GM21515 (cell line): Measurements from ENCODE around the gene TBCA.

ENCODE experiments used
- ATAC-seq: cut with Tn5 transposase; IDR thresholded peaks from one replicate; pipeline ENCODE4 v1.9.1; 2021; ENCODE audit not compliant: unreplicated experiment

Gene TBCA

GRCh38 chr5:77775790-77776553 is at the start of gene TBCA:
TSS of gene TBCA (minus strand) at chr5:77776339. CDS start at chr5:77776257, 82 bp downstream.
- peak; percentile 88 for ATAC-seq

- no peak for ATAC-seq
These were observed 48.8 kb upstream of the TBCA start for GRCh38 chr5:77824981-77825380.

DNA sequence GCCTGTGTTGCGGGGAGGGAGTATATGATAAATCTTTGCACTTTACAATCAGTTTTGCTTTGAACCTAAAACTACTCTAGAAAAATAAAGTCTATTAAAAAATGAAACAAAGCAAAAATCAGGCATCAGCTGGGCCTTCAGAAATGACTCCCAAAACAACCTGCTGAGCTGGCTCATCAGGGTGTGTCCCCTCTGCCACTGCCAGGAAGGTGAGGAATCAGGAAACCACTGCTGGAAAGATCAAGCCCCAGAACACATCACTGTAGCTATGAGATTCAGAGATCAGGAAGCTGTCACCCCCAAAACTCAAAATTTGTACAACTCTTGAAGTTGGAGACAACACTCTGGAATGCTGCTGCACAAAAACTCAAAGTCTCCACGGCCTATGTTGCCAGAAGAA is 40.5 kb upstream of the TBCA start:
- ATAC-seq: no peak

DNA sequence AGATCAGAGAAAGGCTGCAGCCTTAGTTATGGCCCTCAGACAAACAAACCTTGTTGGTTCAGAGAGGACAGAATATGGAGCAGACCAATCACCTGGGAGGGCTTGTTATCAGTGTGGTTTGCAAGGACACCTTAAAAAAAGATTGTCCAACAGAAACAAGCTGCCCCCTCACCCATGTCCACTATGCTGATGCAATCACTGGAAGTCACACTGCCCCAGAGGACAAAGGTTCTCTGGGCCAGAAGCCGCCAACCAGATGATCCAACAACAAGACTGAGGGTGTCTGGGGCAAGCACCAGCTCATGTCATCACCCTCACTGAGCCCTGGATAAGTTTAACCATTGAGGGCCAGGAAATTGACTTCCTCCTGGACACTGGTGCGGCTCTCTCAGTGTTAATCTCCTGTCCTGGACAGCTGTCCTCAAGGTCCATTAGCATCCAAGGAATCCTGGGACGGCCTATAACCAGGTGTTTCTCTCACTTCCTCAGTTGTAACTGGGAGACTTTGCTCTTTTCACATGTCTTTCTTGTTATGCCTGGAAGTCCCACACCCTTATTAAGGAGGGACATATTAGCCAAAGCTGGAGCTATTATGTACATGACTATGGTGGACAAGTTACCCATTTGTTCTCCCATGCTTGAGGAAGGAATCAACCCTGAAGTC is 36.9 kb upstream of the TBCA start:
- no peak for ATAC-seq

- no peak for ATAC-seq
These were observed 30.2 kb upstream of the TBCA start for GRCh38 chr5:77806213-77806843.

DNA sequence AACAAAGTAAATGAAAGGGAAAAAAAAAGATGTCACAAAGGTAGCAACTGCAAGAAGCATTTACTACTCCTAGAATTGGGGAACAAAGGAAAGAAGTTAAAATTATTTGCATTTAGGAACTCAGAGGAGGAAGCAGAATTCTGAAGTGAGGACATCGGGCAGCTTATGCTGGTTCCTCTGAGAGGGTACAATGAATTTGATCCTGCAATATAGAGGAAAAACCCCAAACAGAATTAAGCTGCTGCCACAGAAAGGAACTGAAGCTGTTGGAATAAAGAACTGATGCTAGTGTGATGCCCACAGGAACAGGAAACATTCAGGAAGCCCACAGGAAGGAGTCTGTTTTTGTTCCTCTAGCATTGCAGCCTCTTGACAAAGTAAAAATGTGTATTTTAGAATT is 22.3 kb upstream of the TBCA start:
- no peak for ATAC-seq

DNA sequence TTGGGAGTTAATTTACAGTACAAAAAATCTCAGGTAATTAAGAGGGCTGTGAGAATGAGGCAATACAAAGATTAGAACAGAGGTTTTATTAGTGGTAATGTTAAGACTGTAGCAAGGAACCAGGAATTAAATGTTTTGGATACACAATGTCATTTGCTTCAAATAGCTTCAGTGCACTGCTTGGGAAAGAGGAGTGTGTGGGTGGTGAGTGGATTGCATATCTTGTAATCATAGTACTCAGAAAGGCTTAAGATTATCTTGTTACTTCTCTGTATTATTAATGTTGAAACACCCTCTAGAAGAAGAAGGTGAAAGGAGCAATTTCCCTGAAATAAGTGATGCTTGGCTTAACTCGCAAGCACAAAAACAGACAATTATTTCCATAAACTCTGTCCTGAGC is 21.0 kb upstream of the TBCA start:
- ATAC-seq: no peak

GRCh38 chr5:77795846-77796245 is 19.7 kb upstream of the TBCA start:
- ATAC-seq: no peak

GRCh38 chr5:77795268-77795667 is 19.1 kb upstream of the TBCA start:
- ATAC-seq: no peak

DNA sequence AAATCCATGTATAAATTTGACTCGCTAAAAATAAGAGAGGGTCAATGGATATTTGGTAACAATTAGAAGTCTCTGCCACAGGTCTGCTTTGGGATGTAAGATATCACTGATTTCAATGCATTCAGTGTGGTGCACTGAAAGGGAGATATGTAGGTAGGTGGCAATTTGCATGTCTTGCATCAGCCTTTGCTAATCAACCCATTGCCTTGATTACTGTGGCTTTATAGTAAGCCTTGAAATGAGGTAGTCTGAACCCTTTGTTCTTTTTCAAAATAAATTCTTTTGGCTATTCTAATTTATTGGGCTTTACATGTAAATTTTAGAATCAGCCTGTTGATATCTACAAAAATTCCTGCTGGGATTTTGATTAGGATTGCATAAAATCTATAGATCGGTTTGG is 15.8 kb upstream of the TBCA start:
- ATAC-seq: no peak

GRCh38 chr5:77791356-77791755 is 15.2 kb upstream of the TBCA start:
- ATAC-seq: no peak

DNA sequence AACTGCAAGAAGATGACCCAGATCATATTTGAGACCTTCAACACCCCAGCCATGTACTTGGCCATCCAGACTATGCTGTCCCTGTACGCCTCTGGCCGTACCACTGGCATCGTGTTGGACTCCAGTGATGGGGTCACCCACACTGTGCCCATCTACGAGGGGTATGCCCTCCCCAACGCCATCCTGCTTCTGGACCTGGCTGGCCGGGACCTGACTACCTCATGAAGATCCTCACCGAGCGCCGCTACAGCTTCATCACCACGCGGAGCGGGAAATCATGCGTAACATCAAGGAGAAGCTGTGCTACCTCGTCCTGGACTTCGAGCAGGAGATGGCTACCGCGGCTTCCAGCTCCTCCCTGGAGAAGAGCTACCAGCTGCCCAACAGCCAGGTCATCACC is 9.1 kb upstream of the TBCA start:
- ATAC-seq: no peak

GRCh38 chr5:77784735-77785134 is 8.6 kb upstream of the TBCA start:
- ATAC-seq: no peak

DNA sequence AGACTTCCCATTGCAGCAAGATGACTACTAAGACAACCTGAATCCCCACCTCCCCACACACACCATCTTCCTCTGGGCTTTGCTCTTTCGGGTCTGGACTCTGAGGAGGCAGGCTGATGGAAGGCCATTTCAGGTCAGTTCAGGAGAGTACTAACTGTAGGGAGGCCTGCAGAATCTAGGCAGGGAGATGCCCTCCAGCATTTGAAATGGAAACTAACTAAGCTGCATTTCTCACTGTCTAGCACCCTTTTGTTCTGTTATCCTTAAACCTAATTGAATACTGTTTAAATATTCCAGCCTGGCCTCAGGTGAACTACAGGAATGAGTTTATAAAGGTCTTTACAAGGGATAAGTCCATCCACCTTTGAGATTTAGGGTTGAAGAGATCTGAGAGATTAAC is 4.9 kb upstream of the TBCA start:
- ATAC-seq: no peak

DNA sequence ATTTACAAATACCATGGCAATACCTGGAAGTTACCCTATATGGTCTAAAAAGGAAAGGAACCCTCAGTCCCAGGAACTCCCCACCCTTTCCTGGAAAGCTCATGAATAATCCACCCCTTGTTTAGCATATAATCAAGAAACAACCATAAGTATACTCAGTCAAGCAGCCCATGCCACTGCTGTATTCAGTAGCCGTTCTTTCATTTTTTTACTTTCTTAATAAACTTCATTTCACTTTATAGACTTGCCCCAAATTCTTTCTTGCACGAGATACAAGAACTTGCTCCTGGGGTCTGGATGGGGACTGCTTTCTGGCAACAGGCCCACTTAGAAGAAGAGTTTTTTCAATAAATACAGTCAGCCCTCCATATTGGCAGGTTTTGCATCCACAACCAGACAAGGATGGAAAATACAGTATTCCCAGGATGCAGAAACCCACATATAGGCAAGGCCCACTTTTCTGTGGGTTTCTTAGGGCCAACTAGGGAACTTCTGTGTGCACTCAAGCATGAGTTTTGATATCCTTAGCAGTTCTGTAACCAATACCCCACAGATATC is 2.8 kb upstream of the TBCA start:
- no peak for ATAC-seq

DNA sequence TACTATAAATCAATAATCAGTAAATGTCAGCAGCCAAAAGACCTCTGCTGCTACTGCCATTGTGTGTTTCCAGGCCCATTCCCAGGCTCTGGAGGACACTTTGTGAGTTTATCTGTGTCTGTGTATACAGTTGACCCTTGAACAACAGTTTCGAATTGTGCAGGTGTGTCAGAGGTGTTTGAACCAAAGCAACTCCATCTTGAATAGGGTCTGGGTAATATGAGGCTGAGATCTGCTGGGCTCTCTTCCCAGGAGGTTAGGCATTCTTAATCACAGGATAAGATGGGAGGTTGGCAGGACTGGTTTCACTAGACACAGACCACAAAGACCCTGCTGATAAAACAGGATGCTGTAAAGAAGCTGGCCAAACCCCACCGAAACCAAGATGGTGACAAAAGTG is 2.3 kb upstream of the TBCA start:
- no peak for ATAC-seq

DNA sequence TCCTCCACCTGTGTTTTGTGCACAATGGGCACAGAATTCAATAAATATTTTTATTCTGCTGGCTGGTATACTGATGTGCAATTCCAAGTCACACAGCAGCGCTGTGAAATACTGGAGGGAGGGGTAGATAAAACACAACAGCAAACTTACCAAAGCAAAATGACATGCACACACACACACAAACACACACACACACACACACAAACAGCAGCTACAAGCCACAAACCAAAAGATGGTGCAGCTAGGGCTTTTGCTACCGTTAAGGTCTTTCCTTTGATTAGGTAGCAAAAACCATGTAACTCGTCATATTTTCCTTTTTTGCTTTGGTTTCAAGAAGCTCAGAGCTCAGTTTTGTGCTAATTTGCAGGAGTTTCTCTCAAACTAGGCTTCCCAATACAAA is 1.8 kb upstream of the TBCA start:
- no peak for ATAC-seq

DNA sequence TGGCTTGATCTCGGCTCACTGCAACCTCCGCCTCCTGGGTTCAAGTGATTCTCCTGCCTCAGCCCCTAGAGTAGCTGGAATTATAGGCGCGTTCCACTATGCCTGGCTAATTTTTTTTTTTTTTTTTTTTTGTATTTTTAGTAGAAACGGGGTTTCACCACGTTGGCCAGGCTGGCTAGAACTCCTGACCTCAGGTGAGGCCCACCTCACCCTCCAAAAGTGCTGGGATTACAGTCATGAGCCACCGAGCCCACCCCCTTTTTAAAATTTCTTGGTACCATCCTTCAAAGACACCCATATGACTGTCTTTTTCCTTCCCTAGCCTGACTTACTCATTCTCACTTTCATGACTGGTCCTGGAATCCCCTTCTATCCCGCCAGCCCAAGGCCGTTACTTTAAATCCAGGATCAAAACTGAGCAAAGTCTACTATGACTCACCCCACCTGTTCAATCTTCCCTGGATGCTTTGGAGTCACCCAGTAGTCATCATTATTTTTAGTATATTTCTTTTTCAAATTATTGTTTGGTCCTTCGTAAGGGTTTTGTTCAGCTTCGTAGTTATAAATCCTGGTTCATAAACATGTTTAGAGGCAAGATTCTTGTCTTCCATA is 1.2 kb upstream of the TBCA start:
- ATAC-seq: no peak

DNA sequence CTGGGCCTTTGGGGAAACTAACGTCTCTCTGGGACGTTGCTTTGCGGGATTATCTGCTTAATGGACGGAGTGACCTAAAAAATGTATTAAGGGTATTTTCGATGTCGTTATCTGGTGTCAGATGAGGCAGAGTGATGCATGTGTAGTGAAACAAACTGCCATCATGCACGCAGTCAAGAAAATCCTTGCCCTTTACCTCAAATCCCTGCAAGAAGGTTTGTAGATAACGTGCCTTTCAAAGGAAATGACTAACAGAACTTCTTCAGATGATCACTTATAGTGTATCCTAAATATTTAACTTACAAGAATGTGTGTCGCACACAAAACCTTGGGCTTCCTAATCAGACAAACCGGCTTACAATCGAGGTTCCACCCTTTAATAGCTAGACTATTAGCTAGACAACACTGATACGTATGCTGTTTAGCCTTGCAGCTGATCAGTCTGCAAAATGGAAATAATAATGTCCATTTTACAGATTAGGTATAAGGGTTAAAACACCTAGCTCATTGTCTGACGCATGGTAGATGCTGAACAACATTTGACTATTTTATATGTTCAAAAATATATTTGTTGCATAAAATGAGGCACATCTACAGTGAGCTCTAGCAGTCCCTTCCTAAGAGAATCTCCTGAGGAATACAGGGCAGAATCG is 541 bp upstream of the TBCA start:
- ATAC-seq: peak; percentile 2

DNA sequence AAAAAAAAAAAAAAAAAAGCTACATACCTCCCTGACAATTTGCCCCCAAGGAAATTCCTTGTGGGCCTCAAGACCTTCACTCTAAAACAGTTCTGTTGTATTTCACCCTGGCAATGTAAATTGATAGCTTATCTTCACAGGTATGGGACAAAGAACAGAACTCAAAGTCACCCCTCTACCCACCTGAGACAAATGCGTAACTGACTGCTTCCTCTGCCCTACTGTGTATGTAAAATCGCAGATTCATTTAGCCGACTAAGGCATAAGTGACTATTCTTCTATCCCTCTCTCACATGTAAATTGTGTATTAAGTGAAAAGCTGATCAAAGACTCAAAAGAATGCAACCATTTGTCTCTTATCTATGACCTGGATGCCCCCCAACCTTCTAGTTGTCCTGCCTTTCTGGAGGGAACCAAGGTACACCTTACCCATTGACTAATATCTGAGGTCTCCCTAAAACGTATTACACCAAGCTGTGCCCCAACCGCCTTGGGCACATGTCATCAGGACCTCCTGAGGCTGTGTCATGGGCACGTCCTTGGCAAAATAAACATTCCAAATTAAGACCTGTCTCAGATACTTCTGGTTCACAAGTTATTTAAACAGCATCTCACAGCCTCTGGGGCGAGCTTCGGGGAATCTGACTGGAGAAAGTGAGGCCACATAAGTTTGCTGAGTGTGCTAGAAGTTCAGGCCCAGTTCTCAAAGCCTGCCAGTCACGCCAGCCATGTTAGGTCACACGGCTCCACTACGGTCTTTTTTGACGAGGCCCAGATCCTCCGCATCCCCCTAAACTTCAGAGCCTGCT is 954 bp downstream of the TBCA start:
- no peak for ATAC-seq
